COLO668 (cell line): ENCODE data around the gene EXOC5.

Experiments used
- DNase-seq: peaks from one replicate; lab custom pipeline; 2025; ENCODE audit not compliant: unreplicated experiment; lab: John Stamatoyannopoulos, UW

EXOC5 gene

DNA sequence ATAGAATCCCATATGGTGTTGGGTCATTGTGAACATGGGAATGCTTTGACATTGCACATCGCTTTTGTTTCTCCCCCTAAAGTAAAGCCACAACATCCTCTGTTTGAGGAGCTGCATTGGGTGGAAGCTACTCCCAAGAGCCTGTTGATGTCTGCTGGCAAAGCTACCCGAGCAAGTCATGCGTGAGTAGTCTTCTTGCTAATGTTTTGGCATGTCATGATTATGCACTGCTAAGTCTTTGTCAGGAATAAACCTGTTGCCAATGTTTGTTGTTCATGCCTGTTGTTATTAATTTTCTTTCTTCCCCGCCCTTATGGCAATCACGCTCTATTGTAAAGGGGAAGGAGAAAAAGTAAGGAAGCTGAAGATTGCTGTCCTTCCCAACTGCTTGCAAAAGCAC lies 97.3 kb downstream of the EXOC5 start:
- DNase-seq, result no peak

DNA sequence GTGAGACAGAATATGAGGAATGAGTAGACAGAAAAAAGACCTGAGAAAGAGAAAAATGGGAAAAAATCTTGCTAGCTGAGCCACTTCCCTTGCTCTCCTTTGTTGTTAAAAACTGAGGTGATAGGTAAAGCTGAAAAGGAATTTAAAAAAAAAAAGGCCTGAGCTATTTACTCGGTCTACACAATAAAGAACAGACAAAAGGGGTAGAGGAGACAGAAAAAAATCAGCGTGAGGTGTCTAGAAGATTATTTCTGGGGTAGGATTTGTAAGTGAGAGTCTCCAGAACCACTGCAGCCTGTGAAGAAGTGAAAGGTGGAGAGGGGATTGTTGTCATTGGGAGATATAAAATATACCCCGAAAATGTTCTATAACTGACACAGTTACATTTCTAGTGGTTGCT lies 98.8 kb downstream of the EXOC5 start:
- DNase-seq, result no peak

DNA sequence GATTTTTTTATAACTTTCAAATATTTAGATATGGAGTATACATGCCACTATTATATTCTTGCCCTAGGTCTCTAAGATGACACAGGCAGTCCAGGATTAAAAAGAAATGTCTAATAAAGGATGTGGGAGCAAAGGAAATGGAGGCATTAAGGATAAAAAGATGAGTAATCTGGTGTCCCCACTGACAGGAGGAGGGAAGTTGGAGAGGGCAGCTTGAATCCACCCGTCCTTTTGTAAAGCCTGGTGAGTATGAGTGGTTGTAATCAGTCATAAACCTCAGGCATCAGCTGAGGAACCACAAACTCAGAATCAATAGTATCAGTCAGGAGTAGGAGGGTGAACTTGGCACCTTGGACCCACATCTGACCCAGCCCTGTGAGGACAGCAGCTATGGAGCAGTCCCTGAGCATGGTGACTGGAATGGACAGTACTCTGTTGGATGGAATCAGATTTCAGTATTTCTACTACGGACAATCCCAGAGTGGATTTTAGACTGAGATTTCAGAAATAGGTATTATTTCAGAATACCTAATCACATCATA lies 100.5 kb downstream of the EXOC5 start:
- no peak for DNase-seq

DNA sequence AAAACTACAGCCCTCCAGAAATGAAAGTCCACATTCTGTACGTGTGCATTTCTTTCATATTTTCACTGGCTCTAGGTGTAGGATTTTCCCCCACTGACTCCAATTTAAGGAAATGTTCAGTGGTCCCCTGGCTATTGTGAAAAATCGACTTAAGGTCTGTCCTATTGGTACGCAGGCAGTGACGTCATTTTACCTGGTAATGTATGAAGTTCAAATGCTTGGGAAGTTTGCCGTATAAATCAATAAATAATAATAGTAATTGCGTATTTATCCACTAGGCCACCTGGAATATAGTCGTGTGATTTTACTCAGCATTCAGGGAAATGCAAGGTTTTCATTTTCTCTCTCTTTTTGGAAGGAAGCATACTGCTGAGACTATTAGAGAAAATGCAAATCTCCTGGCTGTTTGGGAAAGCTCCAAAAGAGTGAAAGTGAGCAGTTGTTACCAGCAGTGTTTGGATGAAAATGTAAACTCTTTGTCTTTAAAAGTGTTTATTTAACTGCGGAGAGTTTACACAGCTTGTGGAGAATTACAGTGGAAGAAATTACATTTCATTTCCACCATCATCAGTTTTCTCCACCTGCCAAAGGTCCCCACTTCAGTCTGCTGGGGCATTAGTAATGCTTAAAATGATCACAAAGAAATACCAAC lies 107.0 kb downstream of the EXOC5 start:
- no peak for DNase-seq

DNA sequence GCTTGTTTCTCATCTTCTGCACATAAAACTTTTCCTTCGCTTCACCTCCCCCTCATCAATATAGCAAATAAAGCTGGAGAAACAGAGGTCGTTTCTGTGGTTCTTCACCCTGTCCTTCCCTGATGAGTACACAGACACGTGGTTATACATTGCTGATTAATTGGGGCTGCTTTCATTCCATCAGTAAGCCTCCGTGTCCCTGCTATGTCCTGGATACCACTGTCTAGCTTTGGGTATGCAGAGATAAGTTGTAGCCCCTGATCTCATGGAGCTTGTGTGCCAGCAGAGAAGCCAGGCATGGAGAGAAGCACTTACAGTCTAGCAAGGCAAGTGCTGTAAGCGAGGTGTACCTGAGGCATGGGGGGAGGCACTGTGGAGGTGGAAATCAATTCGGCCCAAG lies 108.4 kb downstream of the EXOC5 start:
- no peak for DNase-seq

DNA sequence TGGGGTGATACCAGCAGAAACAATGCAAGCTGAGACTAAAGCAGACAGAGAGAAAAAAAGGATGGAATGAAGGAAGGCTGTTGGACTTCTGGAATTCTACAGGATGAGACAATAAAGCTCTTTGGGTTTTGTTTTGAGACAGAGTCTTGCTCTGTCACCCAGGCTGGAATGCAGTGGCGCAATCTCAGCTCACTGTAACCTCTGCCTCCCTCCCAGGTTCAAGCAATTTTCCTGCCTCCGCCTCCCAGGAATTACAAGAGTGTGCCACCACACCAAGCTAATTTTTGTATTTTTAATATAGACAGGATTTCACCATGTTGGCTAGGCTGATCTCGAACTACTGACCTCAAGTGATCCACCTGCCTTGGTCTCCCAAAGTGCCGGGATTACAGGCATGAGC lies 115.4 kb downstream of the EXOC5 start:
- no peak for DNase-seq
